Measurements from ENCODE around the gene NIN. TPM values are rescaled to one million over a fixed set of nuclear protein-coding genes. Genes with fewer than 3 reads are reported as not detected.

NIN gene
- total and polyA plus RNA-seq, 4 donors = 17.9 to 46.9 (median 33.1) TPM

GRCh38 chr14:50676814-50677516 lies 154.0 kb downstream of the NIN start:
- no peak overlapping the region for H3K4me3 ChIP-seq (ENCODE audit: low read depth, low read length)
- WGBS (ENCODE audit: insufficient coverage) = 96% methylated on average over 4 of the region's 7 CpGs
- no peaks in the 10 kb centered on the region for H3K27me3 ChIP-seq (ENCODE audit: control insufficient read depth, insufficient read depth, low read length)
- no peaks in the 10 kb centered on the region for H3K9me3 ChIP-seq (ENCODE audit: control insufficient read depth, insufficient read depth, low read length)
- no peaks in the 10 kb centered on the region for H3K4me1 ChIP-seq (ENCODE audit: control insufficient read depth, insufficient read depth, low read length)
- no peak for DNase-seq (ENCODE audit: low read depth in 4 of 6, low spot score in 6 of 6)
- no peak overlapping the region for H3K27ac ChIP-seq (ENCODE audit: low read depth, low read length)
- no peaks in the 10 kb centered on the region for H3K36me3 ChIP-seq (ENCODE audit: control insufficient read depth, insufficient read depth, low read length)

GRCh38 chr14:50675597-50675996 lies 155.4 kb downstream of the NIN start:
- WGBS (ENCODE audit: insufficient coverage) = 86% methylated on average over 1 of the region's 2 CpGs
- DNase-seq (ENCODE audit: low read depth in 4 of 6, low spot score in 6 of 6) = no peak
- Histone ChIP-seq H3K36me3 (ENCODE audit: control insufficient read depth, insufficient read depth, low read length) (no peaks in the 10 kb centered on the region), H3K4me3 (ENCODE audit: low read depth, low read length) (no peak overlapping the region), H3K27me3 (ENCODE audit: control insufficient read depth, insufficient read depth, low read length) (no peaks in the 10 kb centered on the region), H3K4me1 (ENCODE audit: control insufficient read depth, insufficient read depth, low read length) (no peaks in the 10 kb centered on the region), H3K9me3 (ENCODE audit: control insufficient read depth, insufficient read depth, low read length) (no peaks in the 10 kb centered on the region), H3K27ac (ENCODE audit: low read depth, low read length) (no peak overlapping the region)

GRCh38 chr14:50670866-50671256 lies 160.1 kb downstream of the NIN start:
- H3K36me3 ChIP-seq (ENCODE audit: control insufficient read depth, insufficient read depth, low read length) = no peaks in the 10 kb centered on the region
- 85% methylated on average over 3 of the region's 6 CpGs for WGBS (ENCODE audit: insufficient coverage)

GRCh38 chr14:50670196-50670865 lies 160.6 kb downstream of the NIN start:
- Histone ChIP-seq H3K27me3 (ENCODE audit: control insufficient read depth, insufficient read depth, low read length) (no peaks in the 10 kb centered on the region), H3K27ac (ENCODE audit: low read depth, low read length) (no peak overlapping the region), H3K36me3 (ENCODE audit: control insufficient read depth, insufficient read depth, low read length) (no peaks in the 10 kb centered on the region), H3K4me1 (ENCODE audit: control insufficient read depth, insufficient read depth, low read length) (no peaks in the 10 kb centered on the region), H3K4me3 (ENCODE audit: low read depth, low read length) (no peak overlapping the region), H3K9me3 (ENCODE audit: control insufficient read depth, insufficient read depth, low read length) (no peaks in the 10 kb centered on the region)
- WGBS (ENCODE audit: insufficient coverage) = 59% methylated on average over 5 of the region's 10 CpGs
- DNase-seq (ENCODE audit: low read depth in 4 of 6, low spot score in 6 of 6) = no peak

More at GRCh38 chr14:50670866-50671256, 160.1 kb downstream of the NIN start:
- DNase-seq (ENCODE audit: low read depth in 4 of 6, low spot score in 6 of 6) = peak in 1 of 6 donors; percentile 77
- H3K4me3 ChIP-seq (ENCODE audit: low read depth, low read length) = no peak overlapping the region
- H3K27me3 ChIP-seq (ENCODE audit: control insufficient read depth, insufficient read depth, low read length) = no peaks in the 10 kb centered on the region
- no peaks in the 10 kb centered on the region for H3K4me1 ChIP-seq (ENCODE audit: control insufficient read depth, insufficient read depth, low read length)
- H3K9me3 ChIP-seq (ENCODE audit: control insufficient read depth, insufficient read depth, low read length) = no peaks in the 10 kb centered on the region
- no peak overlapping the region for H3K27ac ChIP-seq (ENCODE audit: low read depth, low read length)

Small RNA genes lying within 50 kb of the gene (small RNA-seq; reads per million reads assigned to genes)
- not detected for gene RF00593 (ENCODE audit: low replicate concordance)

Other genes with a start within 250 kb of the NIN start
- 10 to 100 TPM; 25.8 to 30.2 TPM for gene SAV1, start 162.9 kb downstream of the NIN start, total RNA-seq
- gene SAV1, start 162.9 kb downstream of the NIN start, polyA plus RNA-seq (ENCODE audit: insufficient read length in 2 of 2) = 10 to 100 TPM; 20.7 to 26.6 TPM
- under 1 TPM; 0.28 to 0.59 TPM for gene ABHD12B, start 40.9 kb upstream of the NIN start, total RNA-seq
- gene ABHD12B, start 40.9 kb upstream of the NIN start, polyA plus RNA-seq (ENCODE audit: insufficient read length in 2 of 2) = 1 to 10 TPM; 1.3 to 1.5 TPM
- gene PYGL, start 113.3 kb upstream of the NIN start, total RNA-seq = 10 to 100 TPM; 33.9 to 38.9 TPM
- 10 to 100 TPM; 19.5 to 21.8 TPM for gene PYGL, start 113.3 kb upstream of the NIN start, polyA plus RNA-seq (ENCODE audit: insufficient read length in 2 of 2)